Daoy (cell line): Measurements from ENCODE around the gene LINGO1. TPM values are rescaled to one million over a fixed set of nuclear protein-coding genes. Genes with fewer than 3 reads are reported as not detected.

Experiments used
- DNase-seq: peaks from one replicate; pipeline ENCODE4 v3.0.0-alpha.2; 2015; ENCODE audit warnings: low read depth
- total RNA-seq: library from RNA; depleted of rRNA; stranded (reverse); fragments of >200 nt; shearing (Covaris generic); gene quantifications from 2 replicates; pipeline ENCODE4 v1.2.3, GENCODE V29; 2014; rRNA removed

LINGO1 gene
- total RNA-seq, 1 experiment from 2014 or later, result 0.11 TPM

DNA sequence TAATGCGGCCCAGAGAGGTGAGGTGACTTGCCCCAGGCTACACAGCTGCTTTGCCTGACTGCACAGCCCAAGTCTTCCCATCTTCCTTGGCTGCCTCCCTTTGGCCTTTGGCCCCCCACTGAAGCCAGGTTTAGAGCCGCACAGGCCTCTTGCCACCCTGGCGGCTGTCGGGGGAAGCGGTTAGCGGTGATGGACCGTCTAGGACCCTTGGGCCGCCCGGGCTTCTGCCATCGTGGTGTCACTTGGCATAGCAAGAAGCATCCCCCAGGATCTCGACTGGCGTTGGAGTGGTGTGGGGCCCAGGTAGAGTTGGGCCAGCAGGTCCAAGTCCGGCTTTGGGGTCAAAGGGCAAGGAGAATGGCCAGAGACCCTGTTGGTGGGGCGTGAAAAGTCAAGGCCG, 61.0 kb downstream of the LINGO1 start:
- no peak for DNase-seq

DNA sequence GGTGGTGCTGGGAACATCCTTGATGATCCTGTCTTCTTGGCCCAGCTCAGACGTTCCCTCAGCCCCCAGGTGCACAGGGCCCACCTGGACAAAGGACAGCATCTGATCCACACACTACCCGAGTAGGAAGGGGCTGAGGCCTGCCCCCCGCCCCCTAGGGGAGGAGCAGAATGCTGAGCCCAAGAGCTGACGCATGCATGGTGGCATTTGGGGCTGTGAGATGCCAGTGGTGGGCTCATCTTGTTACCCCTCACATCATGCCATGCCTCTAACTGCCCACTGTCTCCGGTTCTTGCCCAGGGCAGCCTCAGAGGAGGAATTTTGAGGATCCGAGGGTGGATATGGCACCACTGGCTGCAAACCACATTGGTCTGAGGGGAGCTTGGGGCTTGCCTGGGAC, 61.5 kb downstream of the LINGO1 start:
- DNase-seq, result no peak

DNA sequence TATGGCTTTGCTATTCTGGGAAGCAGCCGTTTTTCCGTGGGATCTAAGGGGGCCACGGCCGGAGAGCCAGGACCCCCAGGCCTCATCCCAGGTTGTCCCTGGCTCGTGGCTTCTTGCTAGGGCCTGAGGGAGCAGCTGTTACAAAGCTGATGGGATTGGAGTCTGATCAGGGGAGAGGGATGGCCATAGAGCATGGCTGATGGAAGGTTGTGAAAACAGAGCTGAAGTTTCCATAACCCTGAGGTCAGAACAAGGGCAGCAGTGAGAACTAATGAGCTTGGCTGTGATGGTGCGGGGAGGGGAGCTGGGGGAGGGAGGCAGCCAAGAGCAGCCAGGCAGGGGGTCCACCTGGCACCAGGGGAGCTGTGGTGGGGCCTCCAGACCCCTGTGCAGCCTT, 63.0 kb downstream of the LINGO1 start:
- DNase-seq, result no peak

DNA sequence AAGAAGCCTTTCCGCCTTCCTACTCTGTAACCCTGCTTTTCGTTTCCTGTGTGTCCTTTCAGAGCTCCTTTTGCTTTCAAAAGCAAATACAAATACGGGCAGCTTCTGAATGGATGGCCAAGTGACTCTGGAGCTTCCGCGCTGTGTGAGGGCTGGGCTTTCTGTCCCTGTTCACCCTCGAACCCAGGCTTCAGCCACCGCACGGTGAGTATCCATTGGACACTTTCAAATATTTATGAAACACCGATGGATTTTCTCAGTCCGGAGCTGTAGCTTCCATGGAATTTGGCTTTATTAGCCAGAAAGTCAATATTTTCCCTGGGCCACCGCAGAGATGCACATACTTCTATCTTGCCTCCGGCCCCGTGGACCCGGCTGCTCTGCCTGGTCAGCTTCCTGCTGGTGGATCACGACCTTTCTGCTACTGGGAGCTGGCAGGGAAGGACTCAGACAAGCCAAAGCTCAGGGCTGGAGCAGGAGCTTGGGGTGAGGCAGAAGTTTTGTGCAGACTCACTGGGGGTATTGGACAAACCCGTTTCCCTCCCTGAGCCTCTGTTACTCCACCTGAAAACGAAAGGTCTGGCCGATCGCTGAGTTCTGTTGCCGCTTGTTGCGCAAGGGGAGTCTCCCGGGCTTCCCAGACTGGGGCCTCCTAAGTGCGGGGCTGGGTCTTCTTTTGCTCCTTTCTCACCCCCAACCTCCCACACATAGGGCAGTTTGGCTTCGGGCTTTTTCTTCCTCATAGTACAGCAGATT, 63.6 kb downstream of the LINGO1 start:
- no peak for DNase-seq

DNA sequence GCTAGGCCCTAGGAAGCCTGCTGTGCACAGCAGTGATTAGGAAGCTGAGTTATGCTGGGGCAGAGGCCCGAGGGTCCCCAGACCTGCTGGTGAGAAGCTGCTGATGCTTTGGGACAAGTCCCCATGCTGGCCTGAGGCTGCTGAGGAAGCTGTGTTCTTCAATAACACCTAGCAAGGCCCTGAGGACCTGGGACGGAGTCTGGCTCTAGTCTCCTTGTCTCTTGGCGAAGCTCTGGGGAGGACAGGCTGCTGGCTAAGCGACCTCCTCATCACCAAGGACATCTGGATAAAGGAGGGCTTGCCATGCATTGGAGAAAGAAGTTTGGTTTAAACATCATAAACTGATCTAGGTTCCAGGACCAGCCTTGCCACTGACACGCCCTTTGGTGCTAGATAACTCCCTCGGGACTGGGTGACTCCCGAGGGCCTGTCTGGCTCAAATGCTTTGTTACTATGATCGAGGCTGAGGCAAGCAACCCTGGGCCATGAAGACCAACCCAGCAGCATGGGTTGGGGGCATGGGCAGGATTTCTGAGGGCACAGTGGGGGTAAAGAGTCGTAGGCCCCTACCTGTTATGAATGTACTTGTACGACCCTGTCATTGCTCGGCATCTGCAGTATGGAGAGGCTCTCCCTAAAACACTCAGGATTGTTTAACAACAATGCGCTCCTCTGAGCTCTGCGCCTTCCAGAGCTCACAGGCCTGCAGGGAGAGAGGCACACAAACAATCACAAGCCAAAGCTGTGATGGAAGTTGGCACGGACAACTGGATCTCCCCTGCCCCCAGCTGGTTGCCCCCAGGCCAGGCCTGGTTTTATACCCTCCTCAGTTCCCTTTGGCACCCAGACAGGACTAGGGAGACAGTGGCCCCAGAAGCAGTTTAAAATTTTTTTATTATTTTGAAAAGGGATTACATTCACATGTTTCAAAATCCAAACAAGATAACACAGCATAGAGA, 64.4 kb downstream of the LINGO1 start:
- no peak for DNase-seq

DNA sequence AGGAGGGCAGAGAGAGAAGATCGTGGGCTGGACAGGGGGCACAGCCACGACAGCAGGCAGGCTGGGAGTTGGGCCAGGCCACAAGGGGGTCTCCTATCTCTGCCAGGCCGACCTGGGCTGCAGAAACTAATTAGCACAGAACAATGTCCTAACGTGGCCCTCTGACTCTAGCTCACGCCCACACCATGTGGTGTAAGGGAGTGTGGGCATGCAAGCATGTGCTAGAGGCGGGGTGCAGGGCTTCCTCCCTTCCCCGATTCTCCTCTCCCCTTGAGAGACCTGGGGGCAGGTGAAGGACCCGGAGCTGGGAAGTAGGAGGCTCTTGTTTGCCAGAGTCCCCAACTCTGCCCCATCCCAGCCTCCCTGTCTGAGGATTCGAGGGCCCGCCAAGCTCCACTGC, 65.5 kb downstream of the LINGO1 start:
- DNase-seq, result no peak

DNA sequence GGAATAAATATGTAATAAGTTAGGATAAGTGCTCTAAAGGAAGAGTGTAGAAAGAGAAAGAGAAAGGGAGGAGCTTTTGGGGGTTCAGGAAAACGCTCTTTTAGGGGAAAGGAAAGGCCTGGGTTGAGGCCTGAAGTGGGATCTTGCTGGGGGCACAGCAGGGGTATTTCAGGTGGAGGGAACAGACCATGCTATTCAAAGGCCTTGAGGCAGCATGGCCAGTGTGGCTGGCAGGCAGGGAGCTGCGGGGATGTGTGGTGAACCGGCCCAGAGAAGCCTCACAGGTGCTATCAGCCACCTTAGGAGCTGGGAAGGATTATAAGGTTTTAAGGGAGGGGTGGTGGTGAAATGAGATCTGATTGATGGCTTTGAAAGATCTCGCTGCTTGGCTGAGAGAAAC, 66.6 kb downstream of the LINGO1 start:
- DNase-seq, result no peak

DNA sequence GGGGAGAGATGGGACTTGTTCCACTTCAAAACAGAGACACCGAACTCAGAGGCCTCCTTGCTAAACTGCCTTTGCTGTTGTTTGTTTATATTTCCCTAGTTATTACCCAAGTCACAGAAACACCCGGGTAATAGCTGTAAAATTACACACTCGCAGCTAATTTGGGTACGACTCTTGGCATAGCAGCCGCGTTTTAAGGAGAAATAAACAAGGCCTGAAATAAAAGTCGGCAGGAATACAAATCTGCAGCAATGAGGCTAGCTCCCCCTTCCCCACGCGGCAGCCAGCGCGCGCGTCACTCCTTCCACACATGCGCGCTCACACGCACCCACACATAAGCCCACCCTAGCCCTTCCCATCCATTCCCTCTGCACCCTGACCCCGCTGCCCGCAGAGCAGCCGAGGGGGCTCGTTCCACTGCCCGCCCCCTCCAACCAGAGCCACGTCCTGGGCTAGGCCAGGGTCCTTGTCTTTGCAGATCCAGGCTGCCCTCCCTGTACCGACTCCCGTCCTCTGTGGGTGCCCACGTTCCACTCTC, 67.3 kb downstream of the LINGO1 start:
- DNase-seq, result no peak

DNA sequence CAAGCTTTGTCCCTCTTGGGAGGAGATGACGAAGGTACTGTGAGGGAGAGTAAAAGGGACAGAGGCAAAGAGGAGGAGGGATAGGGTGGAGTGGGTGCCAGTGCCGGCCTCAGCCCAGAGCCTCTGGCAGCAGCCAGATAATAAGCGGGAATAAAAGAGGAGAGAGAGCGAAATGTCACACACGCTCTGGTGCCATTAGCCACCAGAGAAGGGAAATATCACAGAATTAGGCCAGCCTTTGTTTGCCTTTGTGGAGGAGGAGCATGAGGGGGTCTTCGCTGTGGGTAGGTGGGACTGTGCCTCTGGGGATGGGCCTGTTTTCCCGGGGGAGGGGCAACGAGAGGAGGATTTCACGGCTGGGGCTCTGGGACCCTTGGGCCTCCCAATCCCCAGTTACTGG, 67.8 kb downstream of the LINGO1 start:
- no peak for DNase-seq

DNA sequence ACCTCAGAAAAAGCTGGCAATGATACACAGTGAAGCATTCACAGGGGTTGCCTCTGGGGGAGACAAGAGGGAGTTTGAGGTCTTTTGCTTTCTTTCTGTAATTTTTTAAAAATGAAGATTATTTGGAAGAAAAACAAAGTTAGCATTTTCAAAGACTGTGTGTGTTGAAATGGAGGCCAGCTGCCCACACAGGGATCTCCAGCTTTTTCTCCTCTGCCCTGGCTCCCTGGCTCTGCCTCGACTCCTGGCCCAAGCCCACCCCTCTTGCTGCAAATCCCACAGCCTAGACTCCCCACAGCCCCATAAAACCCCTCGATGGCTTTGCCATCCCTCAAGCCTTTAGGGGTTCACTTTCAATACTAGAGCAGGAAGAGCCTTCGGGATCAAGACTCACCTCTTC, 68.4 kb downstream of the LINGO1 start:
- no peak for DNase-seq

DNA sequence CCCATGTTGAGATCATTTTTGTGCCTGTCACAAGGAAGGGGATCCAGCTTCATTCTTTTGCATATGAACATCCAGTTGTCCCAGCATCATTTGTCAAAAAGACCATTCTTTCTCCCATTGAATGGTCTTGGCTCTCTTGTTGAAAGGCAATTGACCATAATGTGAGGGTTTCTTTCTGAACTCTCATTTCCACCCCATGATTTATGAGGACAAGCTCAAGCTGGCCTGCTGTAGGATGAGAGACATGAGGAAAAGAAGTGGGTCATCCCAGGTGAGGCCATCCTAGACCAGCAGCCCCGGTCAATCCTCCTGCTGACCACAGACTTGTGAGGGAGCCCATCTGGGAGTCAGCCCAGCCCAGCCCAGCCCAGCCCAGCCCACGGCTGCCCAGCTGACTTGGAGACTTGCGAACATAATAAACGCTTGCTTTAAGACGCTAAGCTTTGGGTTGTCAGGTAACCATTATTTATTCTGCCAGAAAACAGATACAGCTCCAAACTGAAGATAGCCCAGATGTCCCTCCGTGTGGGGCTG, 69.0 kb downstream of the LINGO1 start:
- no peak for DNase-seq

Other genes starting within 250 kb of the LINGO1 start
- 11.0 and 12.7 TPM in 2 replicates for gene PEAK1, start 212.8 kb downstream of the LINGO1 start, total RNA-seq
- gene HMG20A, start 212.0 kb downstream of the LINGO1 start, total RNA-seq, result 14.6 and 16.4 TPM in 2 replicates